GM12878 (cell line): Measurements from ENCODE around the gene PROSER3. TPM values are rescaled to one million over a fixed set of nuclear protein-coding genes. Genes with fewer than 3 reads are reported as not detected.

Experiments
- BACH1 ChIP-seq: fragments of 450-650 bp; IDR thresholded peaks from 2 replicates; pipeline ENCODE4 v1.6.1; 2017; ENCODE audit warnings: mild to moderate bottlenecking, borderline replicate concordance
- CBX3 ChIP-seq: fragments of 200-600 bp; sonication (generic); IDR thresholded peaks from 2 replicates; pipeline ENCODE4 v1.6.1; 2016; ENCODE audit warnings: low read depth, borderline replicate concordance
- CHD1 ChIP-seq: IDR thresholded peaks from 2 replicates; pipeline ENCODE4 v1.6.1; 2012; ENCODE audit warnings: low read depth, low read length, improper control_type of control experiment
- CREM ChIP-seq: IDR thresholded peaks from 2 replicates; pipeline ENCODE4 v1.6.1; 2014; ENCODE audit warnings: antibody characterized with exemption, low read depth
- E2F4 ChIP-seq: IDR thresholded peaks from 2 replicates; pipeline ENCODE4 v1.6.1; 2012; ENCODE audit warnings: low read depth, low read length, improper control_type of control experiment
- E2F8 ChIP-seq: fragments of 450-650 bp; IDR thresholded peaks from 2 replicates; pipeline ENCODE4 v1.6.1; 2018; ENCODE audit warnings: mild to moderate bottlenecking, low read depth, moderate library complexity; ENCODE audit not compliant: partially characterized antibody
- ELK1 ChIP-seq: IDR thresholded peaks from 2 replicates; pipeline ENCODE4 v1.6.1; 2012; ENCODE audit warnings: low read depth, low read length, improper control_type of control experiment
- KLF5 ChIP-seq: fragments of 450-650 bp; IDR thresholded peaks from 2 replicates; pipeline ENCODE4 v1.6.1; 2014; ENCODE audit warnings: mild to moderate bottlenecking; ENCODE audit not compliant: partially characterized antibody
- MYC ChIP-seq: IDR thresholded peaks from 2 replicates; pipeline ENCODE4 v1.6.1; 2011; ENCODE audit warnings: mild to moderate bottlenecking, low read length, moderate library complexity, inconsistent platforms; ENCODE audit not compliant: insufficient read depth, insufficient replicate concordance, insufficient read length, severe bottlenecking
- NBN ChIP-seq: fragments of 450-650 bp; IDR thresholded peaks from 2 replicates; pipeline ENCODE4 v1.6.1; 2016
- NFYB ChIP-seq: IDR thresholded peaks from 2 replicates; pipeline ENCODE4 v1.6.1; 2011; ENCODE audit warnings: low read depth, mild to moderate bottlenecking, low read length, improper control_type of control experiment, moderate library complexity; ENCODE audit not compliant: insufficient read depth
- NR2C1 ChIP-seq: fragments of 450-650 bp; IDR thresholded peaks from 2 replicates; pipeline ENCODE4 v1.6.1; 2017; ENCODE audit warnings: antibody characterized with exemption, mild to moderate bottlenecking, moderate library complexity
- PKNOX1 ChIP-seq: fragments of 450-650 bp; IDR thresholded peaks from 2 replicates; pipeline ENCODE4 v1.6.1; 2016; ENCODE audit warnings: mild to moderate bottlenecking
- RAD21 ChIP-seq: IDR thresholded peaks from 2 replicates; pipeline ENCODE4 v1.6.1; 2011; ENCODE audit warnings: mild to moderate bottlenecking, low read depth, low read length, moderate library complexity; ENCODE audit not compliant: insufficient read depth
- RCOR1 ChIP-seq: conservative IDR thresholded peaks from 2 replicates; pipeline ENCODE4 v1.6.1; 2012; ENCODE audit warnings: low read depth, low read length, improper control_type of control experiment
- RELB ChIP-seq: fragments of 450-650 bp; IDR thresholded peaks from 2 replicates; pipeline ENCODE4 v1.6.1; 2017; ENCODE audit warnings: low read depth, mild to moderate bottlenecking, moderate library complexity
- SP1 ChIP-seq: IDR thresholded peaks from one replicate; pipeline ENCODE4 v1.6.1; 2011; ENCODE audit warnings: low read depth, low read length
- STAT1 ChIP-seq: fragments of 450-650 bp; conservative IDR thresholded peaks from 2 replicates; pipeline ENCODE4 v1.6.1; 2014; ENCODE audit warnings: antibody characterized with exemption, mild to moderate bottlenecking
- STAT3 ChIP-seq: IDR thresholded peaks from 2 replicates; pipeline ENCODE4 v1.6.1; 2011; ENCODE audit warnings: low read depth, low read length, improper control_type of control experiment
- SUPT20H ChIP-seq: IDR thresholded peaks from 2 replicates; pipeline ENCODE4 v1.6.1; 2011; ENCODE audit warnings: low read depth, mild to moderate bottlenecking, low read length, moderate library complexity, borderline replicate concordance; ENCODE audit not compliant: control insufficient read depth
- TARDBP ChIP-seq: IDR thresholded peaks from 2 replicates; pipeline ENCODE4 v1.6.1; 2016; ENCODE audit warnings: borderline replicate concordance
- TCF7 ChIP-seq: IDR thresholded peaks from 2 replicates; pipeline ENCODE4 v1.6.1; 2014; ENCODE audit warnings: antibody characterized with exemption, borderline replicate concordance
- ZNF384 ChIP-seq: IDR thresholded peaks from 2 replicates; pipeline ENCODE4 v1.6.1; 2012; ENCODE audit warnings: low read depth, mild to moderate bottlenecking, low read length, improper control_type of control experiment, borderline replicate concordance
- polyA plus RNA-seq, 11 experiments: library from polyadenylated mRNA; depleted of rRNA in 4 of 11; unstranded in 6 of 11; stranded (reverse) in 5 of 11; fragments of >200 nt; fragmentation: Nextera tagmentation in 4 of 11; fragmentation: Illumina TruSeq in 1 of 11; extraction: Ambion mirVana in 4 of 11; extraction: Trizol in 1 of 11; gene quantifications; 1 replicate in 1 of 11; 2 replicates in 10 of 11; pipeline versions ENCODE4 v1.2.1 to v1.2.3, GENCODE V29; 2011 to 2016; ENCODE audit warnings: inconsistent platforms in 2 of 11, missing spikeins in 2 of 11, low read depth in 1 of 11
- total RNA-seq, 4 experiments: library from RNA; depleted of rRNA in 3 of 4; stranded (reverse); fragments of >200 nt in 3 of 4; fragmentation: Illumina TruSeq in 1 of 4; extraction: Trizol in 1 of 4; gene quantifications; 2 replicates each; pipeline versions ENCODE4 v1.2.1 to v1.2.3, GENCODE V29; 2013 to 2021

The PROSER3 gene
- total and polyA plus RNA-seq, 10 of the 15 experiments (the other 5 are each of a cell fraction or from before 2014, with no cell fraction given): 0.85 to 25.1 (median 9.6) TPM

GRCh38 chr19:35775298-35776101 is 17.5 kb downstream of the PROSER3 start, which contains the start of gene ARHGAP33 (continued):
- TF ChIP-seq MYC (no peak), SUPT20H (no peak), STAT1 (no peak), NBN (no peak), RCOR1 (no peak), E2F4 (0 out of 2 replicates have a peak, but pooled peaks have one; percentile 22), TCF7 (no peak), E2F8 (no peak), NFYB (peak; percentile 92), KLF5 (no peak), RELB (no peak), SP1 (peak; percentile 89), ELK1 (no peak), RAD21 (no peak), STAT3 (no peak), ZNF384 (no peak), CBX3 (no peak), CHD1 (no peak), CREM (peak; percentile 6; the same call in 1 of the 2 replicates), TARDBP (no peak), NR2C1 (0 out of 2 replicates have a peak, but pooled peaks have one; percentile 19), PKNOX1 (peak; percentile 76), BACH1 (peak; percentile 51; the same call in 1 of the 2 replicates)
